SU-DHL-6 (cell line): ENCODE results near the gene MRPL14.

Experiments used
- EZH2phosphoT487 ChIP-seq: fragments of 200-600 bp; sonication (generic), shearing (Covaris generic); conservative IDR thresholded peaks from 2 replicates; pipeline ENCODE4 v1.6.1; 2018; ENCODE audit warnings: mild to moderate bottlenecking, antibody characterized with exemption, low read length, moderate library complexity, mixed read lengths
- TF ChIP-seq, protein P1 (sequence below): fragments of 200-600 bp; sonication (generic); IDR thresholded peaks from one replicate; pipeline ENCODE4 v1.5.1; 2017; ENCODE audit warnings: antibody characterized with exemption, mild to moderate bottlenecking, low read length, moderate library complexity; ENCODE audit not compliant: insufficient read depth, poor library complexity, severe bottlenecking

DNA sequence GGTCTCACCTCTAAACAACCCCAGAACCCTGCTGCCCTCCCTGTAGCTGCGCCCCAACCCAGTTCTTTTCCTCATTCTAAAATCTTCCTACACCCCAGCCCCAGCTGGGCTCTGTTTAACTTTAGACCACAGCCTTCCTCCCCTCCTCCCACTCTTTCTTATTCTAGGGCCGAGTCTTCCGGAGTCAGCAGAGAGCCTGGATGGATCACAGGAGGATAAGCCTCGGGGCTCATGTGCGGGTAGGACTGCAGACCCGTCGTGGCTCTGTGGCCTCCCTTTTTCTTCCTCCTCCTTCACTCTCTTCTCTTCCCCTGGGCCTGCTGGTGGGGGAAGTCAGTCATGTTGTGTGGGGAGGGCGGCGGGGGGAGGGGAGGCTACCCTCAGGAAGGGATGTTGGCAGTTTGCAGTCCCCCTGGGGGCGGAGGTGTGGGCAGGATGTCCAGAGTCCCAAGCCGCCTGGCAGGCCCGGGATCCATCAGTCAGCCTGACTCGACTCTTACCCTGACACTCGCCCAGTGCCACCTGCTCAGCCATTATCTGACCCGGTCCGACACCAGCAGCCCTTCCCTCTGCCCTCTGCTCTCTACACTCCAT, 39.4 kb upstream of the MRPL14 start:
- TF ChIP-seq, protein P1, sequence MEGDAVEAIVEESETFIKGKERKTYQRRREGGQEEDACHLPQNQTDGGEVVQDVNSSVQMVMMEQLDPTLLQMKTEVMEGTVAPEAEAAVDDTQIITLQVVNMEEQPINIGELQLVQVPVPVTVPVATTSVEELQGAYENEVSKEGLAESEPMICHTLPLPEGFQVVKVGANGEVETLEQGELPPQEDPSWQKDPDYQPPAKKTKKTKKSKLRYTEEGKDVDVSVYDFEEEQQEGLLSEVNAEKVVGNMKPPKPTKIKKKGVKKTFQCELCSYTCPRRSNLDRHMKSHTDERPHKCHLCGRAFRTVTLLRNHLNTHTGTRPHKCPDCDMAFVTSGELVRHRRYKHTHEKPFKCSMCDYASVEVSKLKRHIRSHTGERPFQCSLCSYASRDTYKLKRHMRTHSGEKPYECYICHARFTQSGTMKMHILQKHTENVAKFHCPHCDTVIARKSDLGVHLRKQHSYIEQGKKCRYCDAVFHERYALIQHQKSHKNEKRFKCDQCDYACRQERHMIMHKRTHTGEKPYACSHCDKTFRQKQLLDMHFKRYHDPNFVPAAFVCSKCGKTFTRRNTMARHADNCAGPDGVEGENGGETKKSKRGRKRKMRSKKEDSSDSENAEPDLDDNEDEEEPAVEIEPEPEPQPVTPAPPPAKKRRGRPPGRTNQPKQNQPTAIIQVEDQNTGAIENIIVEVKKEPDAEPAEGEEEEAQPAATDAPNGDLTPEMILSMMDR, result no peak
- no peak for TF ChIP-seq EZH2phosphoT487
